Occipital lobe (tissue), 2 donors: ENCODE measurements around the gene HRH3. TPM values are rescaled to one million over a fixed set of nuclear protein-coding genes. Genes with fewer than 3 reads are reported as not detected.

Source experiments
- DNase-seq: peaks from one replicate; lab custom pipeline; 2025; lab: John Stamatoyannopoulos, UW
- total RNA-seq: library from RNA; depleted of rRNA; stranded (reverse); fragments of >200 nt; gene quantifications from one replicate; pipeline ENCODE4 v1.2.3, GENCODE V29; 2014

Gene HRH3
- total RNA-seq, 1 donor from 2014 or later: 0.47 TPM

DNA sequence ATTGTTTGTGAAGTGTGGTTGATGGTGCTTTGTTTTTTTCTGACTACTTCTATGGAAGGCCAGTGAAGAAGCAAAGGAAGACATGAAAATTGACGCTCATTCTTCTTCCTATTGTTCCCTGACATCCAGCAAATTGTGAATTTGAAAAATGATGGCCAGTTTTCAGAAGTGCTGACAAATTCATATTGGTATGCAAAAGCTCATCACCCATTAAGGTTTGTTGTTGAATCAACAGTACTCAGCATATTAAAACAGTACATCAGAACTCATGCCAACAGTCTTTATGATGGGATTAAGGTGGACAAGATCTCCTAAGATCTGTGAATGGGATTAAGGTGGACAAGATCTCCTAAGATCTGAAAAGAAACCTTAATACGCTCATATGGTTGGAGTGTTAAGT is 38.3 kb downstream of the HRH3 start:
- no peak for DNase-seq

- no peak for DNase-seq
These were observed 40.9 kb downstream of the HRH3 start for GRCh38 chr20:62179162-62179504.

- no peak for DNase-seq
These were observed 41.5 kb downstream of the HRH3 start for GRCh38 chr20:62178316-62179161.

DNA sequence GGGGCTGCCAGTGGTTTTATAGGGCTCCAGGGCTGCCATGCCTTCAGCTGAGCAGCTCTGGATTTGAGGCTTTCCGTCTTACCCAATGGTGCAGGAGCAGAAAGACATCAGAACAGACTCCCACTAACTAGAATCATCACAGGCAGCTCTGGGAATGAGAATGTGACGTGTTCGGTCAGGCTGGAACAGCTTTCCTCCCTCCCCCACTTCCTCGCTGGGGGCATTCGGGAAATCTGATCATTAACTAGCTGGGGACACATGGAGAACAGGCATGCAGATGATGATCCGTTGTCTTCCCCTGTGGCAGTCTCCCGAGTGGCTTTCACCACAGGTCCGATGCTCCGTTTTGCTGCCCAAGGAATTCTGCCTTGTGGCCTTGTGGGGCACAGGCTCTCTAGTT is 42.8 kb downstream of the HRH3 start:
- no peak for DNase-seq

- DNase-seq: no peak
These were observed 43.2 kb downstream of the HRH3 start for GRCh38 chr20:62176866-62177265.

GRCh38 chr20:62175711-62176110 is 44.4 kb downstream of the HRH3 start:
- no peak for DNase-seq

- DNase-seq: no peak
These were observed 45.0 kb downstream of the HRH3 start for GRCh38 chr20:62174870-62175624.

DNA sequence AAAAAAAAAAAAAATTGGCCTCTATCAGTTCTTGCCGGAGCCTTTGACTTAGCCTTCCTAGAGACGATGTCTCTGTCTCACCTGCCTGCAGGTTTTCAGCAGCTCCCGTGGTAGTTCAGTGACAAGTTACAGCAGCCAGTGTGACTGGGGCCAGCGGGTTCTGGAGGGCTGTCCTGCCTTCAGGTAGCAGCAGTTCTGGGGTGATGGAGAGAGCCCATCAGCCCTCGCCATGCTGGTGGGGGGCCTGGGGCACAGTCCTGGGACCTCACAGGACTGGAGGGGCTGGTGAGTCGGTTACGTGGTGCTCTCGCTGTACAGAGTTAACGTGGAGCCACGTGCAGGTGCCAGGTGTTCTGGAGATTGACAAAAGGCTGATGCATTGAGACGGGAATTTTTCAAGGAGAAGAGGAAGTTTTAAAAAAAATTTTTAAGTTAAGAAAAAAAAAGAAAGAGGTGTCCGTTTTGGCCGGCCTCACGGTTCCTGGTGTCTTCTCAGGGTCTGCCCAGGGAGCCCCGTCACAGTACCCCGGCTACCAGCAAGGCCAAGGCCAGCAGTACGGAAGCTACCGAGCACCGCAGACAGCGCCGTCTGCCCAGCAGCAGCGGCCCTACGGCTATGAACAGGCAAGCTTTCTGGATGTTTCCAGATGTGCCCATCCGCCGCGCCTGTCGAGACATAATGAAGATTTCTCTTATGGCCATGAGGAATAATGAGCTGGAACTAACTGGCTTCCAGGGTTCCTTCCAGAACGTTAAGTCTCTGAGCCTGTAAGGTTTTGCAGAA is 45.9 kb downstream of the HRH3 start:
- no peak for DNase-seq

GRCh38 chr20:62172666-62173065 is 47.4 kb downstream of the HRH3 start:
- DNase-seq: no peak

GRCh38 chr20:62171245-62171644 is 48.8 kb downstream of the HRH3 start:
- DNase-seq: no peak

DNA sequence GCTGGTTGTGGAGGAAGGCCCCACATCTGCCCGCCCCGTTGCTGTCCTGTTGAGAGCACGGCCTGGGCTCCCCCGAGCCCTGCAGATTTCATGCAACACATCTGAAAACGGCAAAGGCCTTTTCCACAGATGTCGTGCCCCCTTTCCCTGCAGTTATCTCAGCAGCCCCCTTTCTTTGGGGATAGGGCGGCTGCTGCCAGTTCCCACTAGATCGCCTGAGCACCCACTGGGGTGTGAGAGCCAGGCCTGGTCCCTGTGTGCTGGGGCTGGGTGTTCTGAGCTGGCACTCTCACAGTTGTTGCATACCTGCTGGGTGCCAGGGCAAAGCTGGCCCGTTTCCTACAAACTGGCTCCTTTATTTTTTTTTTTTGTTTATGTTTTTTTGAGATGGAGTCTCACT is 49.5 kb downstream of the HRH3 start:
- DNase-seq: no peak

DNA sequence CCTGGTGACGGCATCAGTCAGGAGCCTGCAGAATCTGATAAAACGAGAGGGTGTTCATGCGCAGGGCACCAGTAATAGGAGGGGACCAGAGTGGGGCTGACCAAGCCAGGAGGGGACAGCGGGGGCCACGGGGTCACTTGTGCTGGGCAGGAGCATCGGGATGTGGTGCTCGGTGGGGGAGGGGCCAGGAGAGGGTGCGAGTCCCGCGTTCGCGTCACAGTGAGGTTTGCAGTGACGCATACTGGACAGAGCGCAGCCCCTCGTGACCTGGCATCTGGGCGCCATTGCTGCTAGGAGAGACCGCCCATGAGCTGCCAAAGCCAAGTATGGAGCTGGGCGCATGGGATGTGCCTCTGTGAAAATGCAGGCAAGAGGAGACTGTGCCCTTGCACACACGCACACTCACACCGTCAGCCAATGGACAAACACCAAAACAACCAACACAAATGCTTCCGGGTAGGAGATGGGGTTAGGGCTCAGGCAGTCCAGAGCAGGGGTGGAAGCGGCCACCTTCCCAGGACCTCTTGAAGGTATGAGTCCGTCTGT is 51.1 kb downstream of the HRH3 start:
- DNase-seq: no peak

GRCh38 chr20:62168061-62168460 is 52.0 kb downstream of the HRH3 start:
- DNase-seq: no peak

DNA sequence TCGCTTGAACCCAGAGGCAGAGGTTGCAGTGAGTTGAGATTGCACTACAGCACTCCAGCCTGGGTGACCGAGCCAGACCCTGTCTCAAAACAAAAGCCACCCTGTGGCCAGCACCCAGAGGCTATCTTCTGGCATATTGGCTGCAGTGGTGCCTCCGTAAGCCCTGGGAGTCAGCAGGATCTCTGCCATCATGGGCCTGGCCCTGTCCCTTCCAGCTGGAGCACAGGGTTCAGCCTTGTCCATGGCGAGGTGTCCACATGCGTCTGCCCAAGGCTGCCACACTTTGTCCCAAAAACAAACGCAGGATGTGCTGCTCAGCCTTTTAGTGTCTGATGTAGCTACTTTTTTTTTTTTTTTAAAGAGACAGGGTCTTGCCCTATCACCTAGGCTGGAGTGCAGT is 52.6 kb downstream of the HRH3 start:
- no peak for DNase-seq

DNA sequence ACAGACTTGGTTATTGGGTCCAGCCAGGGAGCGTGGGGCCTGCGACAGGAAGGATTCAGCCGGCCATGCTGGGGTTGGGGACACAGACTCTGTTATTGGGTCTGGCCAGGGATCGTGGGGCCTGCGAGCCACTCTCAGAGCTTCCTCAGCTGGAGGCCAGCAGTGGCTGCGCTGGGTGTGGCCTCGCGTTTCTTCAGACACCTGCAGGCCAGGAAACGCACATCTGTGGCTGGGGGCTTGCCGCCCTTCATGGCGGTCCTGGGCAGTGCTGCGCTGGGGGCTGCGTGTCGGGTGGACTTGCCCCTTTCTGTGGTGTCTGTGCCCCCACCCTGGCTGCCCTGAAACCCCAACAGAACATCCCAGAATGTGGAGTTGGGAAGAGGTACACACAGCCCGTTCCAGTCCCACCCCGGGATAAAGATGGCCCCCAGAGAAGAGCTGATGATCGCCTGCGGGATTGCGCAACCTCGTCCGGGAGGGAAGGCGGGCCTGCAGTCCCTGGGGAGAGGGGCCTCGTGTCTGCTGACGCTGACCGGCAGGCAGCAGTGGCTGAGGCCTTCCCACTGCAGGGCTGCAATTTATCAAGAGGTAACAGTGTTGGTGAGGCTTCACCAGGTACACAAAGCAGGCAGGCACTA is 54.2 kb downstream of the HRH3 start:
- DNase-seq: no peak

Other genes starting within 250 kb of the HRH3 start
- 8.6 TPM for gene TAF4, start 154.4 kb downstream of the HRH3 start, total RNA-seq
- 92.6 TPM for gene LSM14B, start 97.8 kb downstream of the HRH3 start, total RNA-seq
- gene PSMA7, start 76.9 kb downstream of the HRH3 start, total RNA-seq: 107 TPM
- 75.0 TPM for gene SS18L1, start 76.5 kb downstream of the HRH3 start, total RNA-seq
- gene MTG2, start 37.2 kb downstream of the HRH3 start, total RNA-seq: 14.8 TPM
- gene OSBPL2, start 18.2 kb upstream of the HRH3 start, total RNA-seq: 39.8 TPM
- 30.6 TPM for gene ADRM1, start 82.7 kb upstream of the HRH3 start, total RNA-seq
- 11.2 TPM for gene LAMA5, start 147.0 kb upstream of the HRH3 start, total RNA-seq
- gene RPS21, start 166.8 kb upstream of the HRH3 start, total RNA-seq: 715 TPM
- 2.3 TPM for gene CABLES2, start 187.0 kb upstream of the HRH3 start, total RNA-seq
- not detected for gene RBBP8NL, start 207.3 kb upstream of the HRH3 start, total RNA-seq